H9 (cell line): ENCODE results near the gene EIF5A. TPM values are rescaled to one million over a fixed set of nuclear protein-coding genes. Genes with fewer than 3 reads are reported as not detected.
A peak's percentile ranks its signal among the peaks of the same experiment; 100 is the strongest.

Experiments
- DNase-seq: peaks from one replicate; pipeline ENCODE4 v3.0.0-alpha.2; 2017
- H2AFZ ChIP-seq: one replicate; pipeline ENCODE4 v1.6.1; 2013; ENCODE audit warnings: mild to moderate bottlenecking, low read length, control low read depth, moderate library complexity
- H2AK5ac ChIP-seq: 2 replicates; pipeline ENCODE4 v1.6.1; 2013; ENCODE audit warnings: low read length, control low read depth, mixed read lengths; ENCODE audit not compliant: insufficient read length
- H2BK120ac ChIP-seq: one replicate; pipeline ENCODE4 v1.6.1; 2013; ENCODE audit warnings: low read depth, mild to moderate bottlenecking, low read length, control low read depth, inconsistent platforms; ENCODE audit not compliant: poor library complexity, severe bottlenecking
- H2BK12ac ChIP-seq: 2 replicates; pipeline ENCODE4 v1.6.1; 2013; ENCODE audit warnings: low read length, control low read depth, mixed read lengths, low read depth; ENCODE audit not compliant: insufficient read length
- H2BK15ac ChIP-seq: 2 replicates; pipeline ENCODE4 v1.6.1; 2013; ENCODE audit warnings: low read depth, low read length, control low read depth
- H2BK20ac ChIP-seq: one replicate; pipeline ENCODE4 v1.6.1; 2013; ENCODE audit warnings: low read depth, mild to moderate bottlenecking, low read length, control low read depth, inconsistent platforms; ENCODE audit not compliant: poor library complexity, severe bottlenecking
- H2BK5ac ChIP-seq: 2 replicates; pipeline ENCODE4 v1.6.1; 2013; ENCODE audit warnings: low read length, control low read depth, mixed read lengths; ENCODE audit not compliant: insufficient read length
- H3K14ac ChIP-seq: 2 replicates; pipeline ENCODE4 v1.6.1; 2013; ENCODE audit warnings: low read length, control low read depth; ENCODE audit not compliant: insufficient read depth
- H3K18ac ChIP-seq: 2 replicates; pipeline ENCODE4 v1.6.1; 2013; ENCODE audit warnings: low read depth, mild to moderate bottlenecking, mixed read lengths, low read length, control low read depth; ENCODE audit not compliant: insufficient read length
- H3K23ac ChIP-seq: 2 replicates; pipeline ENCODE4 v1.6.1; 2013; ENCODE audit warnings: low read length, control low read depth, mixed read lengths, low read depth; ENCODE audit not compliant: insufficient read length
- H3K23me2 ChIP-seq: 2 replicates; pipeline ENCODE4 v1.6.1; 2013; ENCODE audit warnings: low read depth, mild to moderate bottlenecking, mixed read lengths, low read length, control low read depth; ENCODE audit not compliant: insufficient read length, poor library complexity, severe bottlenecking
- H3K27ac ChIP-seq: 2 replicates; pipeline ENCODE4 v1.5.1; 2013; ENCODE audit warnings: low read length, control low read depth, mixed read lengths, low read depth; ENCODE audit not compliant: insufficient read length
- H3K27me3 ChIP-seq: 2 replicates; pipeline ENCODE4 v1.6.1; 2013; ENCODE audit warnings: low read length, control low read depth, inconsistent platforms; ENCODE audit not compliant: insufficient read depth
- H3K4ac ChIP-seq: 2 replicates; pipeline ENCODE4 v1.6.1; 2013; ENCODE audit warnings: low read depth, mild to moderate bottlenecking, control low read depth, inconsistent platforms, low read length, moderate library complexity
- H3K4me1 ChIP-seq: 2 replicates; pipeline ENCODE4 v1.6.1; 2013; ENCODE audit warnings: low read length, control low read depth, inconsistent platforms; ENCODE audit not compliant: insufficient read depth
- H3K4me2 ChIP-seq: 2 replicates; pipeline ENCODE4 v1.6.1; 2013; ENCODE audit warnings: low read length, control low read depth, mixed read lengths; ENCODE audit not compliant: insufficient read length, insufficient read depth
- H3K56ac ChIP-seq: 2 replicates; pipeline ENCODE4 v1.6.1; 2013; ENCODE audit warnings: low read depth, mild to moderate bottlenecking, mixed read lengths, low read length, control low read depth; ENCODE audit not compliant: insufficient read length
- H3K79me1 ChIP-seq: 2 replicates; pipeline ENCODE4 v1.6.1; 2013; ENCODE audit warnings: low read depth, mild to moderate bottlenecking, moderate library complexity, low read length, control low read depth, inconsistent platforms; ENCODE audit not compliant: insufficient read depth, poor library complexity, severe bottlenecking
- H3K79me2 ChIP-seq: 2 replicates; pipeline ENCODE4 v1.6.1; 2013; ENCODE audit warnings: low read length, control low read depth, inconsistent platforms; ENCODE audit not compliant: insufficient read depth
- H3K9ac ChIP-seq: 2 replicates; pipeline ENCODE4 v1.6.1; 2013; ENCODE audit warnings: low read length, control low read depth, mixed read lengths; ENCODE audit not compliant: insufficient read length; ENCODE audit errors: extremely low read depth
- H3K9me3 ChIP-seq: one replicate; pipeline ENCODE4 v1.6.1; 2013; ENCODE audit warnings: low read depth, low read length, inconsistent platforms; ENCODE audit not compliant: control insufficient read depth
- H3T11ph ChIP-seq: one replicate; pipeline ENCODE4 v1.6.1; 2013; ENCODE audit warnings: mild to moderate bottlenecking, low read length, control low read depth, inconsistent platforms
- H4K20me1 ChIP-seq: one replicate; pipeline ENCODE4 v1.6.1; 2013; ENCODE audit not compliant: control insufficient read depth, insufficient read length, insufficient read depth
- H4K5ac ChIP-seq: 2 replicates; pipeline ENCODE4 v1.6.1; 2013; ENCODE audit warnings: low read depth, mild to moderate bottlenecking, mixed read lengths, low read length, control low read depth; ENCODE audit not compliant: insufficient read length
- H4K8ac ChIP-seq: replicated peaks from 2 replicates; pipeline ENCODE4 v1.6.1; 2013; ENCODE audit warnings: low read length, control low read depth, mixed read lengths, low read depth; ENCODE audit not compliant: insufficient read length
- H4K91ac ChIP-seq: 2 replicates; pipeline ENCODE4 v1.6.1; 2013; ENCODE audit warnings: low read depth, mild to moderate bottlenecking, moderate library complexity, mixed read lengths, low read length, control low read depth; ENCODE audit not compliant: insufficient read length
- H3K27ac Mint-ChIP-seq, 3 experiments: 2 replicates in 2 of 3; 3 replicates in 1 of 3; pipeline ENCODE4 v1.8.0; 2020 to 2021; ENCODE audit warnings: mixed read lengths in 3 of 3, mild to moderate bottlenecking in 1 of 3, moderate library complexity in 1 of 3
- H3K27me3 Mint-ChIP-seq: 2 replicates; pipeline ENCODE4 v1.8.0; 2021; ENCODE audit warnings: low read depth, mild to moderate bottlenecking, moderate library complexity, mixed read lengths
- H3K36me3 Mint-ChIP-seq, 3 experiments: 2 replicates in 2 of 3; 3 replicates in 1 of 3; pipeline ENCODE4 v1.8.0; 2020 to 2021; ENCODE audit warnings: low read depth in 3 of 3, mixed read lengths in 3 of 3; ENCODE audit not compliant: insufficient read depth in 1 of 3
- H3K4me1 Mint-ChIP-seq, 2 experiments: 2 replicates each; pipeline ENCODE4 v1.8.0; 2020; ENCODE audit warnings: mixed read lengths in 2 of 2
- H3K4me3 Mint-ChIP-seq, 2 experiments: 2 replicates in 1 of 2; 3 replicates in 1 of 2; pipeline ENCODE4 v1.8.0; 2020 to 2021; ENCODE audit warnings: mild to moderate bottlenecking in 2 of 2, mixed read lengths in 2 of 2, moderate library complexity in 1 of 2
- H3K9me3 Mint-ChIP-seq, 2 experiments: 2 replicates in 1 of 2; 3 replicates in 1 of 2; pipeline ENCODE4 v1.8.0; 2020; ENCODE audit warnings: mild to moderate bottlenecking in 2 of 2, mixed read lengths in 2 of 2, moderate library complexity in 1 of 2
- CTCF ChIP-seq: fragments of 200-600 bp; sonication (generic); conservative IDR thresholded peaks from 3 replicates; pipeline ENCODE4 v1.8.0; 2021; ENCODE audit warnings: antibody characterized with exemption, mild to moderate bottlenecking
- WGBS: extraction: QIAGEN DNeasy Blood & Tissue Kit; methylation state at CpG from one replicate; pipeline ENCODE4 v1.1.7; 2013; ENCODE audit warnings: missing lambda C conversion rate, low lambda C conversion rate, mixed read lengths; ENCODE audit not compliant: insufficient read length; ENCODE audit errors: extremely low coverage; 5-methylcytosine and 5-hydroxymethylcytosine counted together
- long read RNA-seq: library from polyadenylated mRNA; unstranded; transcript quantifications from one replicate; pipeline ENCODE4 v2.0.0, GENCODE V29; 2020
- total RNA-seq: library from RNA; stranded (reverse); gene quantifications from 2 replicates; pipeline ENCODE4 v1.2.1, GENCODE V29; 2021

The EIF5A gene
- total RNA-seq, result 978 and 1,015 TPM in 2 replicates
- long read RNA-seq, transcript EIF5A-201 (6 exons, 1,256 nt), result minor isoform, 30 of 4,274 reads
- long read RNA-seq, transcript EIF5A-204 (6 exons, 1,336 nt), result minor isoform, 77 of 4,274 reads
- long read RNA-seq, transcript EIF5A-205 (6 exons, 1,271 nt), result minor isoform, 76 of 4,274 reads
- long read RNA-seq, transcript EIF5A-202 (6 exons, 1,511 nt), result major isoform, 3,987 of 4,274 reads
- long read RNA-seq, partial matches to known transcripts, result 19 of 4,274 reads
- long read RNA-seq, other reads (novel, unspliced or antisense), result 58 of 4,274 reads

GRCh38 chr17:7306911-7307685 is at the start of gene EIF5A:
Gene EIF5A, plus strand, starts transcription at chr17:7307628. Its CDS starts 2,008 bp downstream, at chr17:7309636.
- no peak within 1 kb of the TSS for H2BK120ac ChIP-seq
- peak within 1 kb of the TSS; percentile 78 for H3K14ac ChIP-seq
- Mint-ChIP-seq H3K27ac (peak within 1 kb of the TSS; percentile 95 to 100 (median 98)), H3K27me3 (no peaks in the 10 kb centered on the region; the same call in none of the 2 replicates), H3K4me1 (peaks cover 25 to 26% of the 10 kb centered on the region in 2 experiments), H3K9me3 (peaks cover 0 to 6% of the 10 kb centered on the region in 2 experiments; a peak in 1 of 5 replicates), H3K36me3 (peaks cover 31 to 39% (median 35%) of the 10 kb centered on the region in 3 experiments), H3K4me3 (peak within 1 kb of the TSS; percentile 93 to 94)
- no peak within 1 kb of the TSS for H2BK12ac ChIP-seq
- no peak within 1 kb of the TSS for H2AFZ ChIP-seq
- no peak within 1 kb of the TSS for H4K5ac ChIP-seq
- no peak within 1 kb of the TSS; the same call in 1 of the 2 replicates for H2BK15ac ChIP-seq
- H3K4me2 ChIP-seq, result peak within 1 kb of the TSS; percentile 81
- H4K20me1 ChIP-seq, result no peaks in the 10 kb centered on the region
- DNase-seq, result peak; percentile 100
- WGBS, result no CpG with 5 or more reads among the region's 64 CpGs
- H3T11ph ChIP-seq, result no peak within 1 kb of the TSS
- peak within 1 kb of the TSS; percentile 51; the same call in 1 of the 2 replicates for H3K4ac ChIP-seq
- H3K9ac ChIP-seq, result peak within 1 kb of the TSS; percentile 84
- peaks cover 21% of the 10 kb centered on the region for H3K79me2 ChIP-seq
- peaks cover 9% of the 10 kb centered on the region for H3K23me2 ChIP-seq
- H2AK5ac ChIP-seq, result no peak within 1 kb of the TSS
- H3K27me3 ChIP-seq, result no peaks in the 10 kb centered on the region
- H3K23ac ChIP-seq, result no peak within 1 kb of the TSS
- peaks cover 2% of the 10 kb centered on the region; the same call in 1 of the 2 replicates for H3K4me1 ChIP-seq
- no peak for TF ChIP-seq CTCF
- H4K91ac ChIP-seq, result peak within 1 kb of the TSS; percentile 65
- H3K56ac ChIP-seq, result no peak within 1 kb of the TSS
- H3K9me3 ChIP-seq, result no peaks in the 10 kb centered on the region
- H2BK20ac ChIP-seq, result no peak within 1 kb of the TSS
- H3K79me1 ChIP-seq, result no peaks in the 10 kb centered on the region
- peak within 1 kb of the TSS; percentile 77 for H3K18ac ChIP-seq
- H4K8ac ChIP-seq, result no peak within 1 kb of the TSS
- H2BK5ac ChIP-seq, result no peak within 1 kb of the TSS
- H3K27ac ChIP-seq, result peak within 1 kb of the TSS; percentile 72
